ENCODE results near the gene IDE. TPM values are rescaled to one million over a fixed set of nuclear protein-coding genes. Genes with fewer than 3 reads are reported as not detected.

IDE gene
- total and polyA plus RNA-seq, 2 of the 4 experiments (the other 2 are of a cell fraction) = 9.3 to 27.4 TPM

GRCh38 chr10:92575961-92576360 lies 2.1 kb upstream of the IDE start:
- H2BK15ac ChIP-seq (ENCODE audit: low read depth, low read length) = no peak overlapping the region
- H3K4ac ChIP-seq (ENCODE audit: low read depth, low read length) = no peak overlapping the region
- H2AFZ ChIP-seq (replicated peaks; ENCODE audit: low read length, poor library complexity) = no peak overlapping the region
- H2AK5ac ChIP-seq (ENCODE audit: low read depth, low read length) = no peak overlapping the region
- H3K4me3 ChIP-seq (ENCODE audit: insufficient read depth, low read depth, low read length) = no peak overlapping the region
- DNase-seq (peak; percentile 53), ATAC-seq (ENCODE audit: low read depth) (no peak)
- no peaks in the 10 kb centered on the region for H3K9me3 ChIP-seq (ENCODE audit: control insufficient read depth, insufficient read depth, low read length)
- H4K5ac ChIP-seq (ENCODE audit: low read depth, low read length) = no peak overlapping the region
- peaks cover 3% of the 10 kb centered on the region; the same call in 1 of the 2 replicates for H3K9me1 ChIP-seq (ENCODE audit: insufficient read depth, low read length)
- no peak overlapping the region for H3K27ac ChIP-seq (ENCODE audit: insufficient read depth, low read length)
- H3K36me3 ChIP-seq (ENCODE audit: control insufficient read depth, insufficient read depth, low read length) = no peaks in the 10 kb centered on the region
- POLR2A ChIA-PET (ENCODE audit: unreplicated experiment) = no interaction called here
- no TSS peak for BruUV-seq (replicated peaks)
- intact Hi-C loops (cut with micrococcal nuclease) = loop anchor here (2.0 to 10.0 kb wide), 2 partner anchors 13 to 491 kb away; no protein-coding TSS in a partner anchor
- peaks cover 20% of the 10 kb centered on the region for H4K20me1 ChIP-seq (ENCODE audit: insufficient read depth, low read length)
- H2BK5ac ChIP-seq (ENCODE audit: low read depth, low read length, poor library complexity, severe bottlenecking) = no peak overlapping the region
- H2BK120ac ChIP-seq (ENCODE audit: low read depth, low read length) = no peak overlapping the region
- no peak overlapping the region for H3K4me2 ChIP-seq (ENCODE audit: low read depth, low read length)
- H3K4me1 ChIP-seq (ENCODE audit: control insufficient read depth, insufficient read depth, low read length) = peaks cover 4% of the 10 kb centered on the region
- in situ Hi-C loops (cut with MboI; ENCODE audit: low sequenced_read_pairs) = no loop called here
- H4K8ac ChIP-seq (ENCODE audit: low read depth in 2 of 2, low read length in 2 of 2) = no peak overlapping the region
- no peak overlapping the region for H2AK9ac ChIP-seq (replicated peaks; ENCODE audit: low read depth, low read length, poor library complexity)
- no peaks in the 10 kb centered on the region for H3K27me3 ChIP-seq (ENCODE audit: control insufficient read depth, insufficient read depth, low read length)
- dilution Hi-C loops (cut with HindIII; ENCODE audit: low sequenced_read_pairs, unreplicated experiment) = no loop called here
- TF ChIP-seq, protein P1, sequence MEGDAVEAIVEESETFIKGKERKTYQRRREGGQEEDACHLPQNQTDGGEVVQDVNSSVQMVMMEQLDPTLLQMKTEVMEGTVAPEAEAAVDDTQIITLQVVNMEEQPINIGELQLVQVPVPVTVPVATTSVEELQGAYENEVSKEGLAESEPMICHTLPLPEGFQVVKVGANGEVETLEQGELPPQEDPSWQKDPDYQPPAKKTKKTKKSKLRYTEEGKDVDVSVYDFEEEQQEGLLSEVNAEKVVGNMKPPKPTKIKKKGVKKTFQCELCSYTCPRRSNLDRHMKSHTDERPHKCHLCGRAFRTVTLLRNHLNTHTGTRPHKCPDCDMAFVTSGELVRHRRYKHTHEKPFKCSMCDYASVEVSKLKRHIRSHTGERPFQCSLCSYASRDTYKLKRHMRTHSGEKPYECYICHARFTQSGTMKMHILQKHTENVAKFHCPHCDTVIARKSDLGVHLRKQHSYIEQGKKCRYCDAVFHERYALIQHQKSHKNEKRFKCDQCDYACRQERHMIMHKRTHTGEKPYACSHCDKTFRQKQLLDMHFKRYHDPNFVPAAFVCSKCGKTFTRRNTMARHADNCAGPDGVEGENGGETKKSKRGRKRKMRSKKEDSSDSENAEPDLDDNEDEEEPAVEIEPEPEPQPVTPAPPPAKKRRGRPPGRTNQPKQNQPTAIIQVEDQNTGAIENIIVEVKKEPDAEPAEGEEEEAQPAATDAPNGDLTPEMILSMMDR (conservative IDR thresholded peaks at IDR 0.05; ENCODE audit: low read depth, low read length) = no peak
- TF ChIP-seq FOS (IDR thresholded peaks at IDR 0.05; ENCODE audit: low read depth, low read length) = no peak
- TF ChIP-seq MAZ (IDR thresholded peaks at IDR 0.05; ENCODE audit: borderline replicate concordance, low read depth, low read length) = no peak
- TF ChIP-seq CEBPB (IDR thresholded peaks at IDR 0.05; ENCODE audit: low read depth, low read length) = peak; percentile 59; the same call in 1 of the 2 replicates
- no peak for TF ChIP-seq CHD1 (IDR thresholded peaks at IDR 0.05; ENCODE audit: low read depth, low read length)
- no peak for TF ChIP-seq BHLHE40 (IDR thresholded peaks at IDR 0.05; ENCODE audit: low read depth, low read length)
- TF ChIP-seq RFX5 (IDR thresholded peaks at IDR 0.05; ENCODE audit: low read depth, low read length) = no peak
- TF ChIP-seq NFE2L2 (IDR thresholded peaks at IDR 0.05; ENCODE audit: low read depth, low read length) = no peak
- H3K23ac ChIP-seq (ENCODE audit: low read depth, low read length) = no peak overlapping the region
- H3K14ac ChIP-seq (replicated peaks; ENCODE audit: low read depth, low read length) = no peak overlapping the region
- H2BK20ac ChIP-seq (ENCODE audit: low read depth, low read length) = no peak overlapping the region
- CTCF ChIA-PET = interaction anchor here (0.9 kb wide), 1 partner anchor 43 kb away, joined by 3 read pairs; no protein-coding TSS in a partner anchor
- H3K18ac ChIP-seq (ENCODE audit: low read depth, low read length) = no peak overlapping the region
- H3K56ac ChIP-seq (ENCODE audit: extremely low read depth, insufficient read depth, low read length) = no peak overlapping the region
- peaks cover 5 to 28% of the 10 kb centered on the region in 2 experiments; a peak in 3 of 4 replicates for H3K79me1 ChIP-seq (ENCODE audit: low read depth in 1 of 2, low read length in 2 of 2)
- no peak overlapping the region for H4K91ac ChIP-seq (ENCODE audit: insufficient read depth, low read depth, low read length)
- H3K9ac ChIP-seq (ENCODE audit: low read depth, low read length) = no peak overlapping the region
